Liver (tissue), 9 donors: ENCODE data around the gene BATF. TPM values are rescaled to one million over a fixed set of nuclear protein-coding genes. Genes with fewer than 3 reads are reported as not detected.

Experiments used
- DNase-seq: peaks from one replicate; pipeline ENCODE4 v3.0.0-alpha.2; 2017; ENCODE audit warnings: low spot score
- H3K27ac ChIP-seq, 2 donors: one replicate each; pipeline ENCODE4 v1.7.0; 2013; ENCODE audit warnings: inconsistent platforms in 2 of 2, low read length in 2 of 2, control low read depth in 1 of 2, low read depth in 1 of 2, mild to moderate bottlenecking in 1 of 2
- H3K27me3 ChIP-seq, 4 donors: one replicate each; pipeline versions ENCODE4 v1.6.1 to v1.7.0; 2013; ENCODE audit warnings: low read length in 3 of 4, inconsistent platforms in 1 of 4, mild to moderate bottlenecking in 1 of 4, moderate library complexity in 1 of 4; ENCODE audit not compliant: control insufficient read depth in 4 of 4, insufficient read depth in 4 of 4
- H3K36me3 ChIP-seq, 4 donors: one replicate each; pipeline versions ENCODE4 v1.6.1 to v1.7.0; 2013; ENCODE audit warnings: low read length in 3 of 4, mild to moderate bottlenecking in 3 of 4, low read depth in 1 of 4, moderate library complexity in 1 of 4; ENCODE audit not compliant: control insufficient read depth in 4 of 4, insufficient read depth in 3 of 4
- H3K4me1 ChIP-seq, 4 donors: one replicate each; pipeline versions ENCODE4 v1.6.1 to v1.7.0; 2013; ENCODE audit warnings: low read length in 3 of 4, mild to moderate bottlenecking in 3 of 4, moderate library complexity in 1 of 4; ENCODE audit not compliant: control insufficient read depth in 4 of 4, insufficient read depth in 4 of 4
- H3K4me3 ChIP-seq, 3 donors: one replicate each; pipeline versions ENCODE4 v1.6.1 to v1.7.0; 2013; ENCODE audit warnings: low read length in 3 of 3, control low read depth in 1 of 3, low read depth in 1 of 3, mild to moderate bottlenecking in 1 of 3
- H3K9ac ChIP-seq, 2 donors: one replicate each; pipeline ENCODE4 v1.7.0; 2013; ENCODE audit warnings: low read length in 2 of 2, mild to moderate bottlenecking in 2 of 2, moderate library complexity in 2 of 2, control low read depth in 1 of 2, low read depth in 1 of 2
- H3K9me3 ChIP-seq, 4 donors: one replicate each; pipeline versions ENCODE4 v1.6.1 to v1.7.0; 2013; ENCODE audit warnings: low read length in 3 of 4; ENCODE audit not compliant: control insufficient read depth in 4 of 4
- ATF3 ChIP-seq: IDR thresholded peaks from 2 replicates; pipeline ENCODE4 v1.6.1; 2016; ENCODE audit warnings: antibody characterized with exemption
- EGR1 ChIP-seq, 2 donors: IDR thresholded peaks; 2 replicates each; pipeline ENCODE4 v1.6.1; 2016 to 2018; ENCODE audit warnings: antibody characterized with exemption in 2 of 2, low read depth in 2 of 2
- FOXA1 ChIP-seq: IDR thresholded peaks from 2 replicates; pipeline ENCODE4 v1.6.1; 2016; ENCODE audit warnings: antibody characterized with exemption
- FOXA2 ChIP-seq: IDR thresholded peaks from 2 replicates; pipeline ENCODE4 v1.6.1; 2016; ENCODE audit warnings: antibody characterized with exemption
- GABPA ChIP-seq, 2 donors: IDR thresholded peaks in 1 of 2; conservative IDR thresholded peaks in 1 of 2; 2 replicates each; pipeline ENCODE4 v1.6.1; 2016; ENCODE audit warnings: antibody characterized with exemption in 2 of 2, mild to moderate bottlenecking in 1 of 2, moderate library complexity in 1 of 2
- HNF4A ChIP-seq, 2 donors: conservative IDR thresholded peaks; 2 replicates each; pipeline ENCODE4 v1.6.1; 2016; ENCODE audit warnings: antibody characterized with exemption in 2 of 2, mild to moderate bottlenecking in 2 of 2
- HNF4G ChIP-seq: IDR thresholded peaks from 2 replicates; pipeline ENCODE4 v1.6.1; 2016; ENCODE audit warnings: antibody characterized with exemption
- JUND ChIP-seq, 2 donors: IDR thresholded peaks; 2 replicates each; pipeline ENCODE4 v1.6.1; 2016; ENCODE audit warnings: antibody characterized with exemption in 2 of 2
- NR2F2 ChIP-seq: IDR thresholded peaks from 2 replicates; pipeline ENCODE4 v1.6.1; 2016; ENCODE audit warnings: antibody characterized with exemption
- RAD21 ChIP-seq, 2 donors: IDR thresholded peaks; 2 replicates each; pipeline ENCODE4 v1.6.1; 2016; ENCODE audit warnings: antibody characterized with exemption in 2 of 2, mild to moderate bottlenecking in 2 of 2
- RXRA ChIP-seq, 2 donors: IDR thresholded peaks; 2 replicates each; pipeline ENCODE4 v1.6.1; 2017 to 2018; ENCODE audit warnings: antibody characterized with exemption in 2 of 2, mild to moderate bottlenecking in 1 of 2
- SP1 ChIP-seq: IDR thresholded peaks from 2 replicates; pipeline ENCODE4 v1.6.1; 2018; ENCODE audit warnings: antibody characterized with exemption, mild to moderate bottlenecking
- TAF1 ChIP-seq: conservative IDR thresholded peaks from 2 replicates; pipeline ENCODE4 v1.6.1; 2016; ENCODE audit warnings: antibody characterized with exemption, mild to moderate bottlenecking
- YY1 ChIP-seq: IDR thresholded peaks from 2 replicates; pipeline ENCODE4 v1.6.1; 2016; ENCODE audit warnings: antibody characterized with exemption, mild to moderate bottlenecking
- ZBTB33 ChIP-seq: IDR thresholded peaks from 2 replicates; pipeline ENCODE4 v1.6.1; 2016; ENCODE audit warnings: antibody characterized with exemption
- WGBS: extraction: QIAGEN DNeasy Blood & Tissue Kit; methylation state at CpG from one replicate; pipeline ENCODE4 v1.1.7; 2013; 5-methylcytosine and 5-hydroxymethylcytosine counted together
- polyA plus RNA-seq, 2 donors: library from polyadenylated mRNA; stranded (reverse) in 1 of 2; unstranded in 1 of 2; fragments of 200-250 nt in 1 of 2; fragments of >200 nt in 1 of 2; fragmentation: Nextera tagmentation in 1 of 2; extraction: Ambion mirVana in 1 of 2; gene quantifications; one replicate each; pipeline versions ENCODE4 v1.2.1 to v1.2.3, GENCODE V29; 2013 to 2015
- total RNA-seq, 2 donors: library from RNA; depleted of rRNA; stranded (reverse); fragments of >200 nt; gene quantifications; one replicate each; pipeline ENCODE4 v1.2.3, GENCODE V29; 2014
- TF ChIP-seq, protein P1 (sequence below): IDR thresholded peaks from 2 replicates; pipeline ENCODE4 v1.6.1; 2016; ENCODE audit warnings: antibody characterized with exemption, mild to moderate bottlenecking
- TF ChIP-seq, protein P2 (sequence below): IDR thresholded peaks from 2 replicates; pipeline ENCODE4 v1.6.1; 2016; ENCODE audit warnings: antibody characterized with exemption
- TF ChIP-seq, protein P3 (sequence below): fragments of 150-350 bp; IDR thresholded peaks from 2 replicates; pipeline ENCODE4 v1.5.1; 2017; ENCODE audit warnings: improper control_type of control experiment, low read depth, low read length; ENCODE audit not compliant: missing input control
- donor health status: healthy.
- donor health status: healthy.
- donor health status: healthy.
- donor health status: healthy.
- donor health status: healthy.

Gene BATF
- total and polyA plus RNA-seq, 4 donors, result 0.77 to 2.1 (median 1.0) TPM

DNA sequence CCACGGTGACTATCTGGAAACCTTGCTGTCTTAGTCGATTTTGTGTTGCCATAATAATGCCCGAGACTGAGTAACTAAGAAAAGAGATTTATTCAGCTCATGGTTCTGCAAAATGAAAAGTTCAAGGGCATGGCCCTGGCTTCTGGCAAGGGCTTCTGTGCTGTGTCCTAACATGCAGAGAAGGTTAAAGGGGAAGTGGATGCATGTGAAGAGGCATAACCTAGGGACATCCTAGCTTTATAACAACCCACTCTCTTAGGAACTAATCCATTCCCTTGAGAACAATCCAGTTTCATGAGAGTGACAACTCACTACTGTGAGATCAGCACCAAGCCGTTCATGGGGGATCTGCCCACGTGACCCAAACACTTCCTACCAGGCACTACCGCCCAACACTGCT, 67.7 kb downstream of the BATF start:
- 85% methylated on average over 6 of the region's 6 CpGs for WGBS
- DNase-seq, result no peak
- no peak overlapping the region for H3K27ac ChIP-seq

GRCh38 chr14:75591331-75591946, 69.2 kb downstream of the BATF start:
- H3K9me3 ChIP-seq, result no peaks in the 10 kb centered on the region
- TF ChIP-seq RXRA (IDR thresholded peaks at IDR 0.05), result no peak
- TF ChIP-seq FOXA2, result no peak
- no peak for TF ChIP-seq RAD21 (IDR thresholded peaks at IDR 0.05)
- TF ChIP-seq HNF4G, result no peak
- TF ChIP-seq, protein P1, sequence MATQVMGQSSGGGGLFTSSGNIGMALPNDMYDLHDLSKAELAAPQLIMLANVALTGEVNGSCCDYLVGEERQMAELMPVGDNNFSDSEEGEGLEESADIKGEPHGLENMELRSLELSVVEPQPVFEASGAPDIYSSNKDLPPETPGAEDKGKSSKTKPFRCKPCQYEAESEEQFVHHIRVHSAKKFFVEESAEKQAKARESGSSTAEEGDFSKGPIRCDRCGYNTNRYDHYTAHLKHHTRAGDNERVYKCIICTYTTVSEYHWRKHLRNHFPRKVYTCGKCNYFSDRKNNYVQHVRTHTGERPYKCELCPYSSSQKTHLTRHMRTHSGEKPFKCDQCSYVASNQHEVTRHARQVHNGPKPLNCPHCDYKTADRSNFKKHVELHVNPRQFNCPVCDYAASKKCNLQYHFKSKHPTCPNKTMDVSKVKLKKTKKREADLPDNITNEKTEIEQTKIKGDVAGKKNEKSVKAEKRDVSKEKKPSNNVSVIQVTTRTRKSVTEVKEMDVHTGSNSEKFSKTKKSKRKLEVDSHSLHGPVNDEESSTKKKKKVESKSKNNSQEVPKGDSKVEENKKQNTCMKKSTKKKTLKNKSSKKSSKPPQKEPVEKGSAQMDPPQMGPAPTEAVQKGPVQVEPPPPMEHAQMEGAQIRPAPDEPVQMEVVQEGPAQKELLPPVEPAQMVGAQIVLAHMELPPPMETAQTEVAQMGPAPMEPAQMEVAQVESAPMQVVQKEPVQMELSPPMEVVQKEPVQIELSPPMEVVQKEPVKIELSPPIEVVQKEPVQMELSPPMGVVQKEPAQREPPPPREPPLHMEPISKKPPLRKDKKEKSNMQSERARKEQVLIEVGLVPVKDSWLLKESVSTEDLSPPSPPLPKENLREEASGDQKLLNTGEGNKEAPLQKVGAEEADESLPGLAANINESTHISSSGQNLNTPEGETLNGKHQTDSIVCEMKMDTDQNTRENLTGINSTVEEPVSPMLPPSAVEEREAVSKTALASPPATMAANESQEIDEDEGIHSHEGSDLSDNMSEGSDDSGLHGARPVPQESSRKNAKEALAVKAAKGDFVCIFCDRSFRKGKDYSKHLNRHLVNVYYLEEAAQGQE, result no peak
- TF ChIP-seq JUND (IDR thresholded peaks at IDR 0.05), result no peak
- TF ChIP-seq YY1, result no peak
- TF ChIP-seq SP1, result no peak
- no peak for TF ChIP-seq GABPA (IDR thresholded peaks at IDR 0.05 in 1 of 2, conservative IDR thresholded peaks at IDR 0.05 in 1 of 2)
- TF ChIP-seq, protein P2, sequence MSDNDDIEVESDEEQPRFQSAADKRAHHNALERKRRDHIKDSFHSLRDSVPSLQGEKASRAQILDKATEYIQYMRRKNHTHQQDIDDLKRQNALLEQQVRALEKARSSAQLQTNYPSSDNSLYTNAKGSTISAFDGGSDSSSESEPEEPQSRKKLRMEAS, result no peak
- TF ChIP-seq TAF1, result no peak
- TF ChIP-seq FOXA1, result no peak
- no peak for TF ChIP-seq ATF3
- TF ChIP-seq EGR1 (IDR thresholded peaks at IDR 0.05; ENCODE audit: low read depth in 2 of 2), result no peak
- TF ChIP-seq, protein P3, sequence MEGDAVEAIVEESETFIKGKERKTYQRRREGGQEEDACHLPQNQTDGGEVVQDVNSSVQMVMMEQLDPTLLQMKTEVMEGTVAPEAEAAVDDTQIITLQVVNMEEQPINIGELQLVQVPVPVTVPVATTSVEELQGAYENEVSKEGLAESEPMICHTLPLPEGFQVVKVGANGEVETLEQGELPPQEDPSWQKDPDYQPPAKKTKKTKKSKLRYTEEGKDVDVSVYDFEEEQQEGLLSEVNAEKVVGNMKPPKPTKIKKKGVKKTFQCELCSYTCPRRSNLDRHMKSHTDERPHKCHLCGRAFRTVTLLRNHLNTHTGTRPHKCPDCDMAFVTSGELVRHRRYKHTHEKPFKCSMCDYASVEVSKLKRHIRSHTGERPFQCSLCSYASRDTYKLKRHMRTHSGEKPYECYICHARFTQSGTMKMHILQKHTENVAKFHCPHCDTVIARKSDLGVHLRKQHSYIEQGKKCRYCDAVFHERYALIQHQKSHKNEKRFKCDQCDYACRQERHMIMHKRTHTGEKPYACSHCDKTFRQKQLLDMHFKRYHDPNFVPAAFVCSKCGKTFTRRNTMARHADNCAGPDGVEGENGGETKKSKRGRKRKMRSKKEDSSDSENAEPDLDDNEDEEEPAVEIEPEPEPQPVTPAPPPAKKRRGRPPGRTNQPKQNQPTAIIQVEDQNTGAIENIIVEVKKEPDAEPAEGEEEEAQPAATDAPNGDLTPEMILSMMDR, result no peak
- TF ChIP-seq ZBTB33, result no peak
- TF ChIP-seq NR2F2, result no peak
- TF ChIP-seq HNF4A (conservative IDR thresholded peaks at IDR 0.05), result no peak
- 98% methylated on average over 1 of the region's 1 CpG for WGBS
- DNase-seq, result no peak
- H3K9ac ChIP-seq, result no peak overlapping the region
- H3K36me3 ChIP-seq, result peaks cover 0 to 2% (median 0%) of the 10 kb centered on the region in 4 donors
- H3K4me1 ChIP-seq, result peaks cover 4 to 14% (median 5%) of the 10 kb centered on the region in 4 donors
- no peak overlapping the region for H3K27ac ChIP-seq
- H3K4me3 ChIP-seq, result no peak overlapping the region
- no peaks in the 10 kb centered on the region for H3K27me3 ChIP-seq

More for the DNA sequence above, 67.7 kb downstream of the BATF start:
- no peak overlapping the region for H3K9ac ChIP-seq
- peaks cover 2 to 14% (median 5%) of the 10 kb centered on the region in 4 donors for H3K4me1 ChIP-seq
- H3K9me3 ChIP-seq, result no peaks in the 10 kb centered on the region
- H3K27me3 ChIP-seq, result no peaks in the 10 kb centered on the region
- no peak overlapping the region for H3K4me3 ChIP-seq
- H3K36me3 ChIP-seq, result peaks cover 0 to 2% (median 0%) of the 10 kb centered on the region in 4 donors
- TF ChIP-seq, protein P3, result no peak
